ENCODE measurements around the gene TRIP11.

TRIP11 gene

GRCh38 chr14:91918186-91918883 lies 121.5 kb downstream of the TRIP11 start:
- no peak for DNase-seq (ENCODE audit: low read depth)
